HG02938 (cell line): ENCODE measurements around the gene ZNF708.
A peak's percentile ranks its signal among the peaks of the same experiment; 100 is the strongest.
"Not testable (repeated sequence)": the region's sequence is repeated elsewhere in the genome, so short reads cannot be mapped to it uniquely, and the experiment has no call there.

Source experiments
- ATAC-seq: cut with Tn5 transposase; IDR thresholded peaks from one replicate; pipeline ENCODE4 v1.9.1; 2021; ENCODE audit warnings: mild to moderate bottlenecking, moderate library complexity; ENCODE audit not compliant: unreplicated experiment

ZNF708 gene

GRCh38 chr19:21328885-21329605, at the start of gene ZNF708:
Gene ZNF708 (minus strand): TSS chr19:21329410. CDS start chr19:21329212, 198 bp downstream.
- ATAC-seq: peak; percentile 100

GRCh38 chr19:21362291-21362690, 33.1 kb upstream of the ZNF708 start:
- no peak for ATAC-seq

GRCh38 chr19:21358768-21359451, 29.7 kb upstream of the ZNF708 start, which contains the start of gene ZNF738:
Gene ZNF738 (plus strand): TSS chr19:21359000. CDS start chr19:21359141, 141 bp downstream.
- ATAC-seq: peak; percentile 94

- no peak for ATAC-seq
Measured at GRCh38 chr19:21352830-21353229, 23.6 kb upstream of the ZNF708 start.

- not testable (repeated sequence) for ATAC-seq
Measured at GRCh38 chr19:21344841-21345240, 15.6 kb upstream of the ZNF708 start.

- no peak for ATAC-seq
Measured at GRCh38 chr19:21335721-21336120, 6.5 kb upstream of the ZNF708 start.

GRCh38 chr19:21328406-21328805, 804 bp downstream of the ZNF708 start:
- ATAC-seq: no peak

GRCh38 chr19:21326169-21326568, 3.0 kb downstream of the ZNF708 start:
- no peak for ATAC-seq

- no peak for ATAC-seq
Measured at GRCh38 chr19:21323000-21323399, 6.2 kb downstream of the ZNF708 start.

GRCh38 chr19:21322528-21322927, 6.7 kb downstream of the ZNF708 start:
- ATAC-seq: no peak

- no peak for ATAC-seq
Measured at GRCh38 chr19:21321996-21322395, 7.2 kb downstream of the ZNF708 start.

- no peak for ATAC-seq
Measured at GRCh38 chr19:21321134-21321533, 8.1 kb downstream of the ZNF708 start.

GRCh38 chr19:21317821-21318220, 11.4 kb downstream of the ZNF708 start:
- ATAC-seq: no peak

GRCh38 chr19:21314676-21315075, 14.5 kb downstream of the ZNF708 start:
- no peak for ATAC-seq

- ATAC-seq: not testable (repeated sequence)
Measured at GRCh38 chr19:21312807-21313206, 16.4 kb downstream of the ZNF708 start.

GRCh38 chr19:21308773-21309172, 20.4 kb downstream of the ZNF708 start:
- no peak for ATAC-seq

GRCh38 chr19:21306881-21307479, 22.2 kb downstream of the ZNF708 start:
- ATAC-seq: not testable (repeated sequence)

GRCh38 chr19:21293768-21294167, 35.4 kb downstream of the ZNF708 start:
- ATAC-seq: not testable (repeated sequence)

GRCh38 chr19:21269813-21270212, 59.4 kb downstream of the ZNF708 start:
- ATAC-seq: no peak

GRCh38 chr19:21264891-21265290, 64.3 kb downstream of the ZNF708 start:
- ATAC-seq: no peak

GRCh38 chr19:21264416-21264815, 64.8 kb downstream of the ZNF708 start:
- ATAC-seq: no peak
